Retina (tissue), 1 donor: Measurements from ENCODE around the gene RNF141.

Experiments
- DNase-seq: peaks from one replicate; pipeline ENCODE4 v3.0.0-alpha.2; 2016

The RNF141 gene

GRCh38 chr11:10540915-10541560 lies at the start of gene RNF141:
Gene RNF141, minus strand, starts transcription at chr11:10541187. Its CDS starts 7,029 bp downstream, at chr11:10534158.
- peak; percentile 99 for DNase-seq

GRCh38 chr11:10590218-10590915 lies 49.4 kb upstream of the RNF141 start:
- no peak for DNase-seq

- no peak for DNase-seq
Measured at GRCh38 chr11:10588904-10589303, 47.9 kb upstream of the RNF141 start.

- no peak for DNase-seq
Measured at GRCh38 chr11:10587995-10588394, 47.0 kb upstream of the RNF141 start.

- no peak for DNase-seq
Measured at GRCh38 chr11:10587388-10587787, 46.4 kb upstream of the RNF141 start.

- DNase-seq = no peak
Measured at GRCh38 chr11:10584071-10584501, 43.1 kb upstream of the RNF141 start.

GRCh38 chr11:10581481-10582019 lies 40.6 kb upstream of the RNF141 start:
- DNase-seq = no peak

GRCh38 chr11:10580623-10581022 lies 39.6 kb upstream of the RNF141 start:
- DNase-seq = no peak

- no peak for DNase-seq
Measured at GRCh38 chr11:10579700-10580099, 38.7 kb upstream of the RNF141 start.

- DNase-seq = no peak
Measured at GRCh38 chr11:10576035-10576398, 35.0 kb upstream of the RNF141 start.

- no peak for DNase-seq
Measured at GRCh38 chr11:10575346-10576034, 34.5 kb upstream of the RNF141 start.

- DNase-seq = no peak
Measured at GRCh38 chr11:10573556-10573955, 32.6 kb upstream of the RNF141 start.

- DNase-seq = no peak
Measured at GRCh38 chr11:10573028-10573427, 32.0 kb upstream of the RNF141 start.

GRCh38 chr11:10572533-10572932 lies 31.5 kb upstream of the RNF141 start:
- no peak for DNase-seq

GRCh38 chr11:10568486-10568941 lies 27.5 kb upstream of the RNF141 start, which contains the start of gene LYVE1:
Gene LYVE1, minus strand, starts transcription at chr11:10568665. Its CDS starts 133 bp downstream, at chr11:10568532.
- DNase-seq = no peak

GRCh38 chr11:10567446-10567845 lies 26.5 kb upstream of the RNF141 start:
- DNase-seq = no peak

GRCh38 chr11:10566257-10566957 lies 25.4 kb upstream of the RNF141 start:
- no peak for DNase-seq

GRCh38 chr11:10565493-10565892 lies 24.5 kb upstream of the RNF141 start:
- DNase-seq = no peak

GRCh38 chr11:10564696-10565318 lies 23.8 kb upstream of the RNF141 start:
- DNase-seq = no peak

GRCh38 chr11:10564030-10564429 lies 23.0 kb upstream of the RNF141 start:
- DNase-seq = no peak

- no peak for DNase-seq
Measured at GRCh38 chr11:10561947-10562346, 21.0 kb upstream of the RNF141 start.
